Uterus (tissue), 4 donors: ENCODE data around the gene WAS. TPM values are rescaled to one million over a fixed set of nuclear protein-coding genes. Genes with fewer than 3 reads are reported as not detected.
A peak's percentile ranks its signal among the peaks of the same experiment; 100 is the strongest.

ENCODE experiments used
- DNase-seq, 2 donors: peaks; one replicate each; pipeline ENCODE4 v3.0.0-alpha.2; 2019 to 2020
- H3K27ac ChIP-seq, 2 donors: fragments of 200-600 bp; sonication (generic); 1 replicate in 1 of 2; 2 replicates in 1 of 2; pipeline ENCODE4 v1.5.1; 2016 to 2018
- H3K27me3 ChIP-seq, 2 donors: fragments of 200-600 bp; sonication (generic); one replicate each; pipeline ENCODE4 v1.5.1; 2018 to 2019; ENCODE audit warnings: control low read depth in 1 of 2
- H3K36me3 ChIP-seq, 2 donors: fragments of 200-600 bp; sonication (generic); one replicate each; pipeline ENCODE4 v1.5.1; 2019; ENCODE audit warnings: control low read depth in 1 of 2
- H3K4me1 ChIP-seq, 2 donors: fragments of 200-600 bp; sonication (generic); one replicate each; pipeline ENCODE4 v1.5.1; 2018 to 2019; ENCODE audit warnings: control low read depth in 1 of 2
- H3K4me3 ChIP-seq, 2 donors: fragments of 200-600 bp; sonication (generic); 1 replicate in 1 of 2; 2 replicates in 1 of 2; pipeline ENCODE4 v1.5.1; 2018 to 2019; ENCODE audit warnings: mild to moderate bottlenecking in 1 of 2
- H3K9me3 ChIP-seq, 2 donors: fragments of 200-600 bp; sonication (generic); one replicate each; pipeline ENCODE4 v1.5.1; 2019; ENCODE audit warnings: control low read depth in 1 of 2
- POLR2A ChIP-seq, 2 donors: fragments of 450-650 bp; IDR thresholded peaks; one replicate each; pipeline ENCODE4 v1.6.1; 2016; ENCODE audit warnings: antibody characterized with exemption in 2 of 2, mild to moderate bottlenecking in 1 of 2, moderate library complexity in 1 of 2
- intact Hi-C: fragments of 100-400 bp; cut with DNase I; formaldehyde crosslinking; loops from one replicate; pipeline ENCODE4 v1.15.1; 2023; ENCODE audit warnings: low total_unique reads
- total RNA-seq, 4 donors: library from RNA; depleted of rRNA in 3 of 4; stranded (reverse); fragments of >200 nt in 3 of 4; gene quantifications; one replicate each; pipeline versions ENCODE4 v1.1.0 to v1.2.4, GENCODE V29; 2014 to 2023
- TF ChIP-seq, protein P1 (sequence below), 4 experiments: fragments of 200-600 bp in 2 of 4; fragments of 450-650 bp in 2 of 4; sonication (generic) in 2 of 4; IDR thresholded peaks; one replicate each; pipeline ENCODE4 v1.5.1; 2016 to 2019; ENCODE audit warnings: antibody characterized with exemption in 4 of 4, mild to moderate bottlenecking in 2 of 4, moderate library complexity in 1 of 4
- donor health status: DM: yes; HTN: yes; CAD: no.

Gene WAS
- total RNA-seq, result 10 to 100 TPM in 1 of 4 donors, 1 to 10 TPM in 2, not detected in 1; 1.2 to 20.7 (median 1.9) TPM

DNA sequence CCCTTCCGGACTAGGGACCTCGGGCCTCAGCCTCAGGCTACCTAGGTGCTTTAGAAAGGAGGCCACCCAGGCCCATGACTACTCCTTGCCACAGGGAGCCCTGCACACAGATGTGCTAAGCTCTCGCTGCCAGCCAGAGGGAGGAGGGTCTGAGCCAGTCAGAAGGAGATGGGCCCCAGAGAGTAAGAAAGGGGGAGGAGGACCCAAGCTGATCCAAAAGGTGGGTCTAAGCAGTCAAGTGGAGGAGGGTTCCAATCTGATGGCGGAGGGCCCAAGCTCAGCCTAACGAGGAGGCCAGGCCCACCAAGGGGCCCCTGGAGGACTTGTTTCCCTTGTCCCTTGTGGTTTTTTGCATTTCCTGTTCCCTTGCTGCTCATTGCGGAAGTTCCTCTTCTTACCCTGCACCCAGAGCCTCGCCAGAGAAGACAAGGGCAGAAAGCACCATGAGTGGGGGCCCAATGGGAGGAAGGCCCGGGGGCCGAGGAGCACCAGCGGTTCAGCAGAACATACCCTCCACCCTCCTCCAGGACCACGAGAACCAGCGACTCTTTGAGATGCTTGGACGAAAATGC is at the start of gene WAS:
Gene WAS (plus strand): TSS at position 389 of the 572 bp plus-strand sequence. CDS start 55 bp downstream, at position 444.
- intact Hi-C loops, result no loop called here
- Histone ChIP-seq H3K9me3 (no peaks in the 10 kb centered on the region), H3K27me3 (peaks cover 0 to 3% of the 10 kb centered on the region in 2 donors), H3K36me3 (no peaks in the 10 kb centered on the region), H3K4me1 (no peaks in the 10 kb centered on the region), H3K27ac (no peak within 1 kb of the TSS), H3K4me3 (no peak within 1 kb of the TSS)
- TF ChIP-seq, protein P1, sequence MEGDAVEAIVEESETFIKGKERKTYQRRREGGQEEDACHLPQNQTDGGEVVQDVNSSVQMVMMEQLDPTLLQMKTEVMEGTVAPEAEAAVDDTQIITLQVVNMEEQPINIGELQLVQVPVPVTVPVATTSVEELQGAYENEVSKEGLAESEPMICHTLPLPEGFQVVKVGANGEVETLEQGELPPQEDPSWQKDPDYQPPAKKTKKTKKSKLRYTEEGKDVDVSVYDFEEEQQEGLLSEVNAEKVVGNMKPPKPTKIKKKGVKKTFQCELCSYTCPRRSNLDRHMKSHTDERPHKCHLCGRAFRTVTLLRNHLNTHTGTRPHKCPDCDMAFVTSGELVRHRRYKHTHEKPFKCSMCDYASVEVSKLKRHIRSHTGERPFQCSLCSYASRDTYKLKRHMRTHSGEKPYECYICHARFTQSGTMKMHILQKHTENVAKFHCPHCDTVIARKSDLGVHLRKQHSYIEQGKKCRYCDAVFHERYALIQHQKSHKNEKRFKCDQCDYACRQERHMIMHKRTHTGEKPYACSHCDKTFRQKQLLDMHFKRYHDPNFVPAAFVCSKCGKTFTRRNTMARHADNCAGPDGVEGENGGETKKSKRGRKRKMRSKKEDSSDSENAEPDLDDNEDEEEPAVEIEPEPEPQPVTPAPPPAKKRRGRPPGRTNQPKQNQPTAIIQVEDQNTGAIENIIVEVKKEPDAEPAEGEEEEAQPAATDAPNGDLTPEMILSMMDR (IDR thresholded peaks at IDR 0.05), result no peak
- TF ChIP-seq POLR2A (IDR thresholded peaks at IDR 0.05), result no peak
- DNase-seq, result no peak

DNA sequence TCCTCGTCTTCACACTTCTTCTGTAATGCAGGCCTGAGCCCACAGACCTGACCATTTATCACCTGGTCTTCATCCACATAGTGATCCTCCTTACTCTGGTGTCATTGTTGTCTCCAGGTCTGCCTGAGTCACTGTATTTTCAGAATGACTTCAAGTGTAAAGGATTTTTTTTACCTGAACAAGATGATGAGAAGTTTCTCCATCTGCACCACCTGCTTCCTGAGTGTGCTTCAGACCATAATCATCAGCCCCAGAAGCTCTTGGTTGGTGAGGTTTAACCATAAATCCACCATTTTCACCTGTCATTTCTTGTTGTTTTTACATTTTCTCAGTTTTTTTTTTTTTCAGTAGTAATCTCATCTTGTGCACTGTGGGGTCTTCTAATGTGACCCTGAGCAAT is 47.3 kb upstream of the WAS start:
- Histone ChIP-seq H3K4me1 (no peaks in the 10 kb centered on the region), H3K27me3 (no peaks in the 10 kb centered on the region), H3K27ac (no peak overlapping the region), H3K4me3 (no peak overlapping the region), H3K9me3 (no peaks in the 10 kb centered on the region), H3K36me3 (no peaks in the 10 kb centered on the region)
- TF ChIP-seq POLR2A (IDR thresholded peaks at IDR 0.05), result no peak
- TF ChIP-seq, protein P1 (IDR thresholded peaks at IDR 0.05), result no peak
- intact Hi-C loops, result no loop called here
- DNase-seq, result no peak

DNA sequence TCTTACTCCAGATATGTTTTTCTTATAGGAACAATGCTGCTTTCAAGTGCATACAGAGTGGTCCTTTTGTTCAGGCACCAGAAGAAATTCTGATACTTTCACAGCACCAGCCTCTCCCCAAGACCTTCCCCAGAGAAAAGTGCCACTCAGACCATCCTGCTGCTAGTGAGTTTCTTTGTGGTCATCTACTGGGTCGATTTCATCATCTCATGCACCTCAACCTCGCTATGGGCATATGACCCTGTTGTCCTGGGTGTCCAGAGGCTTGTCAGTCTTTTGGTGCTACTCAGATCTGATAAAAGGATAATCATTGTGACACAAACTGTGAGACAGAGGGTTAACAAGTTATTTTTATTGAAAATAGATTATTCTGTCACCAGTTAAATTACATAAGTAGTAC is 46.8 kb upstream of the WAS start:
- TF ChIP-seq, protein P1 (IDR thresholded peaks at IDR 0.05), result no peak
- TF ChIP-seq POLR2A (IDR thresholded peaks at IDR 0.05), result no peak
- Histone ChIP-seq H3K4me1 (no peaks in the 10 kb centered on the region), H3K9me3 (no peaks in the 10 kb centered on the region), H3K27me3 (no peaks in the 10 kb centered on the region), H3K27ac (no peak overlapping the region), H3K4me3 (no peak overlapping the region), H3K36me3 (no peaks in the 10 kb centered on the region)
- intact Hi-C loops, result no loop called here
- no peak for DNase-seq

DNA sequence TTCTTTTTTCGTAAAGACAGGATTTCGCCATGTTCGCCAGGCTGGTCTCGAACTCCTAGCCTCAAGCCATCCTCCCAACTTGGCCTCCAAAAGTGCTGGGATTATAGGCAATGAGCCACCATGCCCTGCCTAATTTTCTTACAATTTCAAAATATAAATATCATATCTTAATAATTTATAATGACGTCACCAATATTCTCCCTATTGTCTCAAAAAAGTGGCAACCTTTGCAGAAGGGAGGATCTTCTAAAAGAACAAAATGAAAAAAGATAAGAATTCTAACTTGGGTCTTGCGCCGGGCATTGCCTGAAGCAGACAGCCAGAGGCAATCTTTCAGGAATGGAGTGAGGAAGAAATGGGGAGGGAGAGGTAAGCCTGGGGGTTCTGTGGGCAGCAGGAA is 37.9 kb upstream of the WAS start:
- intact Hi-C loops, result no loop called here
- H3K4me3 ChIP-seq, result no peak overlapping the region
- no peak overlapping the region for H3K27ac ChIP-seq
- TF ChIP-seq, protein P1 (IDR thresholded peaks at IDR 0.05), result no peak
- no peak for TF ChIP-seq POLR2A (IDR thresholded peaks at IDR 0.05)
- no peaks in the 10 kb centered on the region for H3K9me3 ChIP-seq
- DNase-seq, result no peak
- no peaks in the 10 kb centered on the region for H3K4me1 ChIP-seq
- no peaks in the 10 kb centered on the region for H3K27me3 ChIP-seq
- H3K36me3 ChIP-seq, result no peaks in the 10 kb centered on the region

DNA sequence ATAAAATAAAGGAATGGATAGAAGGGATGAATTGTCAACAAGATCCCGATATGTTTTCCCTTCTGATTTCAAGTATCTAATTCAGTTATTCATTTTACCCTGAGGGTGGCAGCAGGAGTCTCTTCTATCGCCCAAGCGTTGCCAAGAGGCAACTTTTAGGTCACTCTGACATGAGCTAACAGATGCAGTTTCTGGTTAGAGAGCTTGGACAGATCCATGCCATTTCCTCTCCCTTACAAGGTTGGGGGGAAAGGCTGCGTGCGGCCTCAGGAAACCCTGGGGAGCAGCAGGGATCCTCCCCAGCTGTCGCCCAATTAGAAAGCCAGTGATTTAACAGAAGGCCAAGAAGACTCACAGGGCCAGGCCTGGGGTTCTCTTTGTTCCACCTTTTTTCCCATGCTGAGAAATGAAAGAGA is 35.3 kb upstream of the WAS start:
- Histone ChIP-seq H3K36me3 (no peaks in the 10 kb centered on the region), H3K4me3 (no peak overlapping the region), H3K27me3 (no peaks in the 10 kb centered on the region), H3K9me3 (no peaks in the 10 kb centered on the region), H3K27ac (peak overlapping the region in 1 of 2 donors; percentile 48), H3K4me1 (no peaks in the 10 kb centered on the region)
- peak; percentile 24 to 59 for DNase-seq
- intact Hi-C loops, result no loop called here
- TF ChIP-seq, protein P1 (IDR thresholded peaks at IDR 0.05), result peak; percentile 28 to 48 (median 40)
- TF ChIP-seq POLR2A (IDR thresholded peaks at IDR 0.05), result no peak
